GM21390 (cell line): Measurements from ENCODE around the gene PSMD7.
A peak's percentile ranks its signal among the peaks of the same experiment; 100 is the strongest.
"Not testable (repeated sequence)": the region's sequence is repeated elsewhere in the genome, so short reads cannot be mapped to it uniquely, and the experiment has no call there.

Source experiments
- ATAC-seq: cut with Tn5 transposase; IDR thresholded peaks from one replicate; pipeline ENCODE4 v1.9.1; 2021; ENCODE audit not compliant: unreplicated experiment

PSMD7 gene

GRCh38 chr16:74296104-74296431 lies 546 bp upstream of the PSMD7 start:
- ATAC-seq, result peak; percentile 14

DNA sequence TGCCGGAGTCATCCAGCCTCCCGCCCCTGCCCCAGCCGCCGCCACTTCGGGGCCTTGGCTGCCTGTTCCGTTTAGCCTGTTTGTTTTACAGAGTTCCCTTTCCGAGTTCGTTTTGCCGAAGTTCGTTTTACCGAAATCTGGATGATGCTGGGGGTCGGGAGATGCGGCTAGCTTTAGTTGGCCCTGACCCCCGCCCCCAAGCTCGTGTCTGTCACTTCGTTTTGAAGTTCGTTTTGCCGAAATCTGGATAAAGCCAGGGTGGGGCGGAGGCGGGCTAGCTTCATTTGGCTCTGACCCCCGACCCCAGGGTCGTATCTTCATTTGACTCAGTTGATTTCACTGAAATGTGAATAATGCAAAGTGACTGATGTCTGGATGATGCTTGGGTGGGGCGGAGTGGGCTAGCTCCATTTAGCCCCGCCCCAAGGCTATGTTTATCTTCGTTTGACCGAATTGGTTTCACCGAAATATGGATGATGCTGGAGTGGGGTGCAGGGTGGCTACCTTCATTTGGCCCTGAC lies 591 bp downstream of the PSMD7 start:
- peak; percentile 32 for ATAC-seq

DNA sequence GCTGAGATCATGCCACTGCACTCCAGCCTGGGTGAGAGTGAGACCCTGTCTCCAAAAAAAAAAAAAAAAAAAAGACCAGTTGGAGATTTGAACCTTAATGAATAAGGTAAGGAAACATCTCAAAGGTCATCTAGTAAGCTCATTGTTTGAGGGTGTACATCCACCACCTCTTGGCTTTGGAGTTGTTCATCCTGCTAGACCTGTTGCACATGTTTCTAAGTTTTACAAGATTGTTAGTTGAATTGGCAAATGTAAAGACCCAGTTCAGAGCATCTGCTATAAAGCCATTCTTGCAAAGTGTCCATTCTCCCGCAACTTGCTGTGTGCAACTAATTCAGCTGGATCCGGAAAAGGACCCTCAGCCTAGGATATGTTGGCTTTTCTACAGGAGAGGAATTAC lies 1.5 kb downstream of the PSMD7 start:
- no peak for ATAC-seq

DNA sequence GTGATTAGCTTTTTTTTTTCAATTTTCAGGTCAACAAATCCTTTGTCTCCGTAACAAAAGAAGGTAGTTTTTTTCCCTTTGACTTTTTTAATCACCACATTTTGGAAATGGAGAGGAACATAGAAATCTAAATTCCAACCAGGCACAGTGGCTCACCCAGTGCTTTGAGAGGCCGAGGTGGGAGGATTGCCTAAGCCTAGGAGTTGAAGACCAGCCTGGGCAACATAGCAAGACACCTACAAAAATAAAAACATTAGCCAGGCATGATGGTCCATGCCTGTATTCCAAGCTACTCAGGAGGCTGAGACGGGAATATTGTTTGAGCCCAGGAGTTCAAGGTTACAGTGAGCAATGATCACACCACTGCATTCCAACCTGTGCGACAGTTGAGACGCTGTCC lies 5.7 kb downstream of the PSMD7 start:
- no peak for ATAC-seq

DNA sequence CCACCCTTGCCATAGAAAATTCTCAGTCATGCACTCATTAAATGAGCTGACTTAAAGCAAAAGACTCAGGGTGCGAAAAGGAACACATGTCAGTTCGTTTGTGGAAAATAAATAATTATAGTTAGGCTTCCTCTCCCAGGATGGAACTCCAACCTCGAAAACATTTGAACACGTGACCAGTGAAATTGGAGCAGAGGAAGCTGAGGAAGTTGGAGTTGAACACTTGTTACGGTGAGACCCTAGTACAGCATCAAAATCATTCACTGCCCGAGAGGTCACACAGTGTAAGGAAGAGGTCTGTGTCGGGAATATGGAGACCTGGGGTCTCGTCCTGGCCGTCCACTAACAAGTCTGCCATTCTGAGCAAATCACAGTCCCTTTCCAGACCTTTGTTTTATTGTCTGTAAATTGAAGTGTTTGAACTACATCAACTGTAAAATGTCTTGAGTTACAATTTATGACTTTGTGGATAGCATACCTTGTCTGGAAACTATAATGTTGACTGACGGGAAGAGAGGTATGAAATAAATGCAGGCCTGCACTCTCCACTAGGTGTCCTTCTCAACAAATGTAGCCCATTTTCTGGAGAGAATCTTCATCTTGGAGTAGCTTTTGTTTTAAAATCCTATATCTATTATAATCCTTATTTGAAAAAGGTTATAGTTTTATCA lies 7.7 kb downstream of the PSMD7 start:
- no peak for ATAC-seq

DNA sequence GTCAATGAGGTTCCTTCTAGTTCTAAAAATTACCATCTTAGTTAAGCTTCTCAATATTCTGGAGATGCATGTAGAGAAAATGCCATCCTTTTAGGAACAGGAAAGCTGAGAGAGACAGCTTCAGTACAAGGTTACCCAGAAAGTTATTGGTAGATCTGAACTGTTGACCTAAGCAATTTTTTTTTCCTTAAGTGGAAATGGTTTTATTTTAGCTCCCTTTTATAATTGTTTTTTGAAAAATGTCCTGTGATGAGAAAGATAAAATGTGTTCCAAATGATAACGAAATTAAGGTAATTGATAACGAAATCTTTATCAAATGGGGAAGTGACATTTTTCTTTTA lies 8.2 kb downstream of the PSMD7 start:
- ATAC-seq, result no peak

DNA sequence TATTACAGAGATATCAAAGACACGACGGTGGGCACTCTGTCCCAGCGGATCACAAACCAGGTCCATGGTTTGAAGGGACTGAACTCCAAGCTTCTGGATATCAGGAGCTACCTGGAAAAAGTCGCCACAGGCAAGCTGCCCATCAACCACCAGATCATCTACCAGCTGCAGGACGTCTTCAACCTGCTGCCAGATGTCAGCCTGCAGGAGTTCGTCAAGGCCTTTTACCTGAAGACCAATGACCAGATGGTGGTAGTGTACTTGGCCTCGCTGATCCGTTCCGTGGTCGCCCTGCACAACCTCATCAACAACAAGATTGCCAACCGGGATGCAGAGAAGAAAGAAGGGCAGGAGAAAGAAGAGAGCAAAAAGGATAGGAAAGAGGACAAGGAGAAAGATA lies 8.7 kb downstream of the PSMD7 start:
- no peak for ATAC-seq

- ATAC-seq, result no peak
Observed at GRCh38 chr16:74305978-74306784, 9.6 kb downstream of the PSMD7 start.

DNA sequence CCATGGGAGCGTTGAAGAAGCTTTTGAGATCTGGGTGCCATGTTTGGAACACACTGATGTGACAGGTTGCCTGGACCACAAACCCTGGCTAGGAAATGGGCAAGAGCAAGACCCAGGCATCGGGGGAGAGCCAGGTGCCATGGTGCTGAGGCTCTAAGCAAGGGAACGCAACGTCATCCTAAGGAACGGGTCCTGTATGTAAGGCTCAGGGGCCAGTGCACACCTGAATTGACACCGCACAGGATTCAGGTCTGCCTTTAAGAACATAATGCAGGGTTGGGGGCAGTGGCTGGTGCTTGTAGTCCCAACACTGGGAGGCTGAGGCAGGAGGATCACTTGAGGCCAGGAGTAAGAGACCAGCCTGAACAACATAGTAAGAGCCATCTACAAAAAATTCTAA lies 10.8 kb downstream of the PSMD7 start:
- ATAC-seq, result no peak

GRCh38 chr16:74309789-74310781 lies 13.5 kb downstream of the PSMD7 start:
- ATAC-seq, result no peak

DNA sequence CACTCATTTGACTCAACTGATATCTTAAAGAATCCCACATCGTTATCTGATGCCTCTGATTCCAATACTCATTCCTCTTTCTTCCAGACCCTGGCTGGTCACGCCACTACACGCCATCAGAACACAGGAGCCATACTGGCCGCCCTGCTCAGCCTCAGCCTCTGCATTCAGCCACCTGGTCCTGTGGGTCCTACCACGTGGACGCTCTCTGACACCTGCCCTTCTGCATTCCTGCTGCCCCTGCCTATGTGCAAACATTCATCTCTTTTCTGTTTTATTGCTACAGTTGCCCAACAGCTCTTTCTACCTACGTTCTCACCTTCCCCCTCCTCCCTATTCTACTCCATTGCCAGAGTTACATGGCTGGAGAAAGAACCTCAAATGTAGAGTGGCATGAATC lies 18.4 kb downstream of the PSMD7 start:
- ATAC-seq, result no peak

GRCh38 chr16:74320707-74321106 lies 24.1 kb downstream of the PSMD7 start:
- ATAC-seq, result no peak

DNA sequence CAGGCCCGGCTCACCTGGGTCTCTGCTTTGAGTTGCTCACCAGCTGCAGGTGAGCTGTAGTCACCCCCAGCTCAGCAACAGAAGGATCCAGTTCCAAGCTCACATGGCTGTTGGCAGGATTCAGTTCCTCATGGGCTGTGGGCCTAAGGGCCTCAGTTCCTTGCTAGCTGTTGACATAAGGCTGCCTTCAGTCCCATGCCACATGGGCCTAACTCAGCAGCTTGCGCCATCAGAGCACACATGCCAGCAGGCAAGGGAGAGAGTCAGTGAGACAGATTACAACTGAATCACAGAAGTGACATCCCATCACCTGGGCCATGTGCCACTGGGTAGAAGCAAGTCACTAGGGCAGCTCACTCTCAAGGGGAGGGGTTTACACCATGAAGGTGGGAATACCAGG lies 24.7 kb downstream of the PSMD7 start:
- no peak for ATAC-seq

DNA sequence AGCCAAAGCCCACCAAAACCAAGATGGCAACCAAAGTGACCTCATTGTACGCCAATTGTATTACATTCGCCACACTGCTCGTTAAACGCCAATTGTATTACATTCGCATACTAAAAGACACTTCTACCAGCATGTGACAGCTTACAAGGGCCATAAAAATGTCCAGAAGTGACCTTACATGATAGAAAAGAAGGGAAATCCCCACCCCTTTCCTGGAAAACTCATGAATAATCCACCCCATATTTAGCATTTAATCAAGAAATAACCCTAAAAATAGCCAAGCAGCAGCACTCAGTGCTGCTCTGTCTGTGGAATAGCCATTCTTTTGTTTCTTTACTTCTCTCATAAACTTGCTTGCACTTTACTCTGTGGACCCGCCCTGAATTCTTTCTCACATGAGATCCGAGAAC lies 25.7 kb downstream of the PSMD7 start:
- ATAC-seq, result no peak

DNA sequence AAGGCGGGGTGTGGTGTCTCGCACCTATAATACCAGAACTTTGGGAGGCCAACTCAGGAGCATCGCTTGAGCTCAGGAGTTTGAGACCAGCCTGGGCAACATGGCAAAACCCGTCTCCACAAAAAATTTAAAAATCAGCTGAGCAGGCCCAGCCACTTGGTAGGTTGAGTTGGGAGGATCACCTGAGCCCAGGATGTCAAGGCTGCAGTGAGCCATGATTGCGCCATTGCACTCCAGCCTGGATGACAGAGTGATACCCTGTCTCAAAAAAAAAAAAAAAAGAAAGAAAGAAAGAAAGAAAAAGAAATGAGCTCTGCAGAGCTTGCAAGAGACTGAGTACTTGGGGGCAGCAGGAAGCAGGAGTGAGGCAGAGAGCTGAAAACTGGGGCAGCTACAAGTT lies 28.2 kb downstream of the PSMD7 start:
- not testable (repeated sequence) for ATAC-seq

GRCh38 chr16:74325641-74326040 lies 29.0 kb downstream of the PSMD7 start:
- ATAC-seq, result no peak

DNA sequence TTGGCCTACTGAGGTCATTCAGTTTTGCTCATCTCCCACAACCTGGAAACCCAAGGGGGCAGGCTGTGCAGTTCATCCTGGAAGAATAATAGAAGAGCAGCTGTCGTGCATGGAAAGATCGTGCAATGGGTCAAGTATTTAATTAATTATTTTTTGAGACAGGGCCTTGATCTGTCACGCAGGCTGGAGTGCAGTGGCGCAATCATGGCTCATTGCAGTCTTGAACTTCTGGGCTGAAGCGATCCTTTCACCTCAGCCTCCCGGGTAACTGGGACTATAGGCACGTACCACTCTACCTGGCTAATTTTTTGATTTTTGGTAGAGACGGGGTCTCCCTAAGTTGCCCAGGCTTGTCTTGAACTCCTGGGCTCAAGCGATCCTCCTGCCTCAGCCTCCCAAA lies 31.7 kb downstream of the PSMD7 start:
- not testable (repeated sequence) for ATAC-seq

- ATAC-seq, result not testable (repeated sequence)
Observed at GRCh38 chr16:74332469-74332868, 35.9 kb downstream of the PSMD7 start.

GRCh38 chr16:74337506-74337905 lies 40.9 kb downstream of the PSMD7 start:
- not testable (repeated sequence) for ATAC-seq

DNA sequence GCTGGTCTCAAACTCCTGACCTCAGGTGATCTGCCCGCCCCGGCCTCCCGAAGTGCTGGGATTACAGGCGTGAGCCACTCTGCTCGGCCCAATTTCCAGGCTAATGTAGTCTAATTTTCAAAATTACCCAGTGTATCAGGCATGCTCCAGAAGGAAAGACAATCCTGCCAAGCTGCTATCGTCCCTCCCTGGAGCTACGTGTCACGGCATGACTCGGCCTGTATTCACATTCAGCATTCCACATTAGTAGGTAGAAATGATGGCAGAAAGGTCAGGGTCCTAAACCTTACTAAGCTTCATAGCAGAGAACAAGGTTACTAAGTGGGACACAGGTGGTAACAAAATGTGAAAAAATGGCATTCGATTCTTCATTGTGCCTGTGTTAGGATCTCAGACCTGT lies 42.6 kb downstream of the PSMD7 start:
- not testable (repeated sequence) for ATAC-seq

DNA sequence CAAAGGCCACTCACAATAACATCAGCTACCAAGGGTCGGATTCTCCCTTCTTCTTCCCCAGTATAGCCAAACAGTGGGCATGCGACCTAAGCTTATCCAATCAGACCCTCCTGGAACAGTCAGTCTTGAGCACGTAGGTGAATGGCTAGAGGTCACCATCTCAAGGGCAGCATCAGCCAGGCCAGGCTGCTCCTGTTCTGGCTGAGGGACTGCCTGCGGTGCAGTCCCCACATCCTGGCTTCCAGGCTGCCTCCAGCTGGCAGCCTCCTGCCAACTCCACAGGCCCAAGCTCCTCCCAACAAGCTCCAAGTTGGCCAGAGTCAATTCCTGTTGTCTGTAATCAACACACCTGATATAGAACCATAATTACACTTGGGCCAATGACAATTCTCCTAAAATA lies 56.4 kb downstream of the PSMD7 start:
- not testable (repeated sequence) for ATAC-seq
